WTC11 (cell line): Measurements from ENCODE around the gene TRUB1.

ENCODE experiments used
- TF ChIP-seq, protein P1 (sequence below): sonication (generic); formaldehyde crosslinking; IDR thresholded peaks from 2 replicates; pipeline ENCODE4 v1.8.1; 2023; ENCODE audit warnings: mild to moderate bottlenecking, moderate library complexity, missing genetic modification reagents
- TF ChIP-seq, protein P2 (sequence below): sonication (generic); formaldehyde crosslinking; IDR thresholded peaks from 2 replicates; pipeline ENCODE4 v1.8.1; 2023; ENCODE audit warnings: mild to moderate bottlenecking, missing genetic modification reagents, moderate library complexity

GRCh38 chr10:114925587-114926586 is 12.1 kb upstream of the TRUB1 start:
- TF ChIP-seq, protein P1, sequence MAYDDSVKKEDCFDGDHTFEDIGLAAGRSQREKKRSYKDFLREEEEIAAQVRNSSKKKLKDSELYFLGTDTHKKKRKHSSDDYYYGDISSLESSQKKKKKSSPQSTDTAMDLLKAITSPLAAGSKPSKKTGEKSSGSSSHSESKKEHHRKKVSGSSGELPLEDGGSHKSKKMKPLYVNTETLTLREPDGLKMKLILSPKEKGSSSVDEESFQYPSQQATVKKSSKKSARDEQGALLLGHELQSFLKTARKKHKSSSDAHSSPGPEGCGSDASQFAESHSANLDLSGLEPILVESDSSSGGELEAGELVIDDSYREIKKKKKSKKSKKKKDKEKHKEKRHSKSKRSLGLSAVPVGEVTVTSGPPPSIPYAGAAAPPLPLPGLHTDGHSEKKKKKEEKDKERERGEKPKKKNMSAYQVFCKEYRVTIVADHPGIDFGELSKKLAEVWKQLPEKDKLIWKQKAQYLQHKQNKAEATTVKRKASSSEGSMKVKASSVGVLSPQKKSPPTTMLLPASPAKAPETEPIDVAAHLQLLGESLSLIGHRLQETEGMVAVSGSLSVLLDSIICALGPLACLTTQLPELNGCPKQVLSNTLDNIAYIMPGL (CRISPR knock-in tag): no peak
- TF ChIP-seq, protein P2, sequence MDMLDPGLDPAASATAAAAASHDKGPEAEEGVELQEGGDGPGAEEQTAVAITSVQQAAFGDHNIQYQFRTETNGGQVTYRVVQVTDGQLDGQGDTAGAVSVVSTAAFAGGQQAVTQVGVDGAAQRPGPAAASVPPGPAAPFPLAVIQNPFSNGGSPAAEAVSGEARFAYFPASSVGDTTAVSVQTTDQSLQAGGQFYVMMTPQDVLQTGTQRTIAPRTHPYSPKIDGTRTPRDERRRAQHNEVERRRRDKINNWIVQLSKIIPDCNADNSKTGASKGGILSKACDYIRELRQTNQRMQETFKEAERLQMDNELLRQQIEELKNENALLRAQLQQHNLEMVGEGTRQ: no peak
